GM21360 (cell line): ENCODE results near the gene TBC1D17.

Source experiments
- ATAC-seq: cut with Tn5 transposase; IDR thresholded peaks from one replicate; pipeline ENCODE4 v1.9.1; 2021; ENCODE audit warnings: mild to moderate bottlenecking, moderate library complexity; ENCODE audit not compliant: unreplicated experiment

Gene TBC1D17

DNA sequence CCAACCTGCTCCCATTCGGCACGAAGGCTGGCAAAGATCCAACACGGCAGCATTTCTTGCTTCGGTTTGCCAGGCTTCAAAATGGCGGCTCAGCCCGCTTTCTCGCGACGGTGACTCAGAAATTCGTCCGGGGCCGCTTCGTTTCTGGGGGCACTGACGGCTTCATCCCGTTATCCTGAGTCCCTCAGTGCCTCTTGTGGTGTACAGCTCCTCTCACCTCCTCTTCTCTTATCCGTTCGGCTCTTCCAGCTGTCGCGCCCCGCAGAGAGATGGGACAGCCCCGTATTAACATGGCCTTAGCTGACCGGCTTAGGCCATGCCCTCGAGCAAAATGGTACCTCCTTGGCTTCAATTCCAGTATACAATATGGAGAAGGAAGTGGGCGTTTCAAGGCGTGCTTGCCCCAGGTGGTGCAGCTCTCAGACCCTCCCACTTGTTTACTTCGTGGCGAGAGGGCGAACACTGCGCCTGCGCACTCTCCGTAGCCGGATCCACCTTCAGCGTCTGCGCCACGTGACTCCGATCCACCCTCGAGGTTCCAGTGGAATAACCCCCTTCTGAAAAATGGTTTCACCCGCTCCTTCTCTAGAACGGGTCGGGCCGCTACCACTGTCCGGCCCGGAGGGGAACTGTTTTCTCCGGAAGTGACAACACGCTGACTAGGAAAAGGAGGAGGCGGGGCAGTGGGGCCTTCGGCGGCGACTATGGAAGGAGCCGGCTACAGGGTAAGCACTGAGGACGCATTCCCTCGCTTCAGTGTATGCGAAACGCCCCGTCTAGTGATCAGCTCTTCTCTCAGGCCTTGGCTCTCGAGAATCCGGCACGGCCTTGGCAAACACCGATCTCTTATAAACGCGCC is at the start of gene TBC1D17, which contains the start of gene AKT1S1:
TBC1D17 (plus strand) TSS at position 683 of the 859 bp plus-strand sequence; CDS start at position 705, 22 bp downstream.
AKT1S1 (minus strand) TSS at position 336 of the 859 bp plus-strand sequence. CDS start 4,060 bp downstream, outside the sequence.
- ATAC-seq: peak; percentile 45

DNA sequence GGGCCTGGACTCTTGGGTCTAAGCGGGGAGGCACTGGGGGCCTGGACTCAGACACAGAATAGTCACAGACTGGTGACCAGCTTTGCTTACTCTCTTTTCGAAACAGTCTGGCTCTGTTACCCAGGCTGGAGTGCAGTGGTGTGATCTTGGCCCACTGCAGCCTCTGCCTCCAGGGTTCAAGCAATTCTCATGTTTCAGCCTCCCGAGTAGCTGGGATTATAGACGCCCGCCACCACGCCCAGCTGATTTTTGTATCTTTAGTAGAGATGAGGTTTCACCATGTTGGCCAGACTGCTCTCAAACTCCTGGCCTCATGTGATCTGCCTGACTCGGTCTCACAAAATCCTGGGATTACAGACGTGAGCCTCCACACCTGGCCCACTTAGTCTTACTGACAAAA is 48.3 kb upstream of the TBC1D17 start:
- ATAC-seq: no peak

DNA sequence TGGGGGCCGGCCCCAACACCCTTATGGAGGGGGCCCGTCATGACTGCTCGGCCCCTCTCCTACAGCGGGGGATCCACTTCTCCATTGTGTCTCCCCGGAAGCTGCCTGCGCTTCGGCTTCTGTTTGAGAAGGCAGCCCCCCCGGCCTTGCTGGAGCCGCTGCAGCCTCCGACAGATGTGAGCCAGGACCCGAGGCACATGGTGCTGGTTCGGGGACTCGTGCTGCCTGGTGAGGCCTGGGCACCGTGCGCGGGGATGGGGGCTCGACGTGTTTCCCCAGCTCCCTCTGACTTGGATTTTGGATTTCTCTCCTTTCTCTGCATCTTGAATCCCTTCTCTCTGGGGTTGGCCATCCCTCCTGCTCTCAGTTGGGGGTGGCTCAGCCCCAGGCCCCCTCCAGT is 47.8 kb upstream of the TBC1D17 start:
- ATAC-seq: no peak

DNA sequence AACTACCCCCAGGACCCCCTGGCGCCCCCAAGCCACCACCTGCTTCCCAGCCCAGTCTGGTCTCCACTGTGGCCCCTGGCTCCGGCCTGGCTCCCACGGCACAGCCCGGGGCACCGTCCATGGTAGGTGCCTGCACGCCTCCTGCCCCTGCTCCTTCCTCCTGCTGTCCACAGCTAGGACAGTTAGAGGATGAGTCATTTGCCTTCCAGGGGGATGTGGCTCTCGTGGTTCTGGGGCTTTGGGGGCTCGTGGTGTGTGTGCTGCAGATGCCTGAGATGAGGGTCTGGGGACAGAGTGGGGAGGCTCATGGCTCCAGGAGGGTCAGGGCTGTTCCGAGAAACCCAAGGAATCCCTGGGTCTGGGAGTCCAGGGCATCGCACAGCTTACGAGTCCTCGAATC is 46.7 kb upstream of the TBC1D17 start:
- no peak for ATAC-seq

DNA sequence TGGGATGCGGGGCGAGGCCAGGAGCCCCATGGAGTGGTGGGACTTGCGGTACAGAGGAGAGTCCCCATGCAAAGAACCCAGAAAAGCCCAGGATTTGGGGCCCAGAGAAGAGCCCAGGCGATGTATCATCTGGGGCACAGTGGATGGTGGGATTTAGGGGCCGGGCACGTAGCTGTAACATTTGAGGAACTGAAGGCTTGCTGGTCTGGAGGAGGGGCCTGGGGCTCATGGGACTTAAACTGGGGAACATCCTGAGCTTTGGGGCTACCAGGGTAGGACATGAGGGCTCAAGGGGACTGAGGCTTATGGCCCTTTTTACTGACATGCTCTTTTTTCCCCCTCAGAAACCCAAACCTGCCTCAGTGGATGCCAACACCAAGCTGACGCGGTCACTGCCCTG is 45.9 kb upstream of the TBC1D17 start:
- ATAC-seq: no peak

DNA sequence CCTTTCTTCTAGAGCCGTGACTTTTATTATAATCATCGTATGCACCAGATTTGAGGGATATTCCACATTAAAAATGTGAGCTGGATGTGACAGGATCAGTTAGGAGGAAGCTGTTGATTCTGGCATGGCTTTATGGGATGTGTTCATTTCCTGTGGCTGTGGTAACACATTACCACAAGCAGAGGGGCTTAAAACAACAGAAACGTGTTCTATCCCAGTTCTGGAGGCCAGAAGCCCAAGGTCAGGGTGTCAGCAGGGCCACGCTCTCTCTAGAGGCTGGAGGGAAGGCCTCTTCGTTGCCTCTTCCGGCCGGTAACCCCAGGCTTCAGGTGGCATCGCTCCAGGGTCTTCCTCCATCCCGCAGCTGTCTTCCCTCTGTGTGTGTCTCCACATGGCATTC is 44.9 kb upstream of the TBC1D17 start:
- no peak for ATAC-seq

DNA sequence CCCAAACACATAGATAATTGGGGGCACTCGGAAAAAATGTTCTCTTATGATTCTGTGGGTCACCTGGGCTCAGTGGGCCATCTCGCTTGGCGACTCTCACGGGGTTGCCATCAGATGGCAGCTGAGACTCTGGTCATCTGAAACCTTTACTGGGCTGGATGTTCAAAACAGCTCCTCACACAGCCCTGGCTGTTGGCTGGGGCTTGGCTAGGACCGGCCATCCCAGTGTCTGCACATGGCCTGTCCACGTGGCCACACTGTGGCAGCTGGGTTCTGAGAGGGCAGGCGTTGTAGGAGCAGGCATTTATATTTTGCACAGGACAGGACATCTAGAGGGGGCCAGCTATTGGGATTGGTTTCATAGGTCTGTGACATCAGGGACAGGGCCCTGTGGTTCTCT is 43.9 kb upstream of the TBC1D17 start:
- no peak for ATAC-seq

DNA sequence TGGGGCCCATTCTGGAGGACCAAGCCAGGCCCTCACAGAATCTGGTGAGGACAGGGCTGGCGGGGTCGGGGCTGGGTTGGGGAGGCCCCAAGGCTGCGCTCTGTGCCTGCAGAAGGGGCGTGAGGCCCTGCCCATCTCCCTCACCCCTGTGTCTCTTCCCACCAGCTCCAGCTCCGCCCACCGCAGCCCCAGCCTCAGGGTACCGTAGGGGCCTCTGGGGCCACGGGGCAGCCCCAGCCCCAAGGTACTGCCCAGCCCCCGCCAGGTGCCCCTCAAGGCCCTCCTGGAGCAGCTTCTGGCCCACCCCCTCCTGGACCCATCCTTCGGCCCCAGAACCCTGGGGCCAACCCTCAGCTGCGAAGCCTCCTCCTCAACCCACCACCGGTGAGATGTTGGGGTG is 41.9 kb upstream of the TBC1D17 start:
- no peak for ATAC-seq

DNA sequence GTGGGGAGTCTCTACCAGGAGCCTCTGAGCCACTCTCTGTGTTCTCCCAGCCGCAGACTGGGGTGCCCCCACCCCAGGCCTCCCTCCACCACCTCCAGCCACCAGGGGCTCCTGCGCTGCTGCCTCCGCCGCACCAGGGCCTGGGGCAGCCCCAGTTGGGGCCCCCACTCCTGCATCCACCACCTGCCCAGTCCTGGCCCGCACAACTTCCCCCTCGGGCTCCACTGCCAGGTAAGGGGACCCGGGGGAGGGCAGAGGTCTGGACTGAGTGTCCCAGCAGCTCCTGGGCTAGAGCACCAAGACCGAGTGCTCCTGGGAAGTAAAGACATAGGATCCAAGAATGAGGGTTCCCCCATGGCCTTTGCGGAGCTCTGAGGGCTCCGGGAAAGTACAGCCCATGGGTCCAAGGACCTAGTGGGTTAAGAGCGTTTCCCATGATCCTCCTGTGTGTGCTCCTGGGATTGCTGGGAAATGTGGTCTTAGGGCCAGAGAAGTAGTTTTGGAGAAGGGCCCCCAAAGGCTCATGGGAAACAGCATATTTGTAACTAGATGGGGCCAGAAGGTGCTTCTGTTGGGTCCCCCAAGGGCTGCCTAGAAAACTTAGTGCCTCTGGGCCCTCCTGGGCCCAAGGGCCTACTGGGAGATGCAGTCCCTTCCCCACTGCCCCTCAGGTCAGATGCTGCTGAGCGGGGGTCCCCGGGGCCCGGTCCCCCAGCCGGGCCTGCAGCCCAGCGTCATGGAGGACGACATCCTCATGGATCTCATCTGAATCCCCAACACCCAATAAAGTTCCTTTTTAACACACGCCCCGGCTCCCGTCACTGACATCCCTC is 41.1 kb upstream of the TBC1D17 start:
- no peak for ATAC-seq

DNA sequence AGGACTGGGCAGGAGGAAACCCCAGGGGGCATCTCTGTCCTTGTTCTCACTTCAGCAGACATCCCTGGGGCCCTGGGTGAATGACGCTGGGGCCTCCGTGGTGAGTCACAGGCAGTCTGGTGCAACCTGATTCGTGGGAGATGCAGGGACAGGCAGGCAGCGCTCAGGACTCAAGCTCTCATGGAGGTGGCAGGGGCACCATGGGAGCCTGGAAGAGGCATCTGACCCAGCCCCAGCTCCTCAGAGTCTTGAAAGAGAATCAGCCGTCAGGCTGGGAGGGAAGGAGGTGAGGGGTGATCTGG is 40.5 kb upstream of the TBC1D17 start:
- no peak for ATAC-seq

DNA sequence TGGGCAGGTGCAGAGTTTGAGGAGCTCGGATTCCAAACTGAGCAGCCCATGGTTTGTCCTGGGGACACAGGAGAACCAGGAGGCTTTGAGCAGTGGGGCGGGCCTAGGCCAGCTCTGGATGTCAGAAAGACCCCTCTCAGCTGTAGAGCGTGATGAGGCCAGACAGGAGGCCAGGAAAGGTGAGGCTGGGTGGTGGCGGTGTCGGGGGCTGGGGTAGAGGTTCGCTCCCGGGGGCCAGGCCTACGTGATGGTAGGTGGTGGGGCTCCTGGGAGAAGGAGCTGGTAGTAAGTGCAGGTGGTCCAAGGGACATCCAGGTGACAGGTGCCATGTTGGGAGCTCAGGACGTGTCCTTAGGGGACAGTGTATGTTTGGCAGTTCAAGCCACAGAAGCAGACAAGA is 40.1 kb upstream of the TBC1D17 start:
- no peak for ATAC-seq

DNA sequence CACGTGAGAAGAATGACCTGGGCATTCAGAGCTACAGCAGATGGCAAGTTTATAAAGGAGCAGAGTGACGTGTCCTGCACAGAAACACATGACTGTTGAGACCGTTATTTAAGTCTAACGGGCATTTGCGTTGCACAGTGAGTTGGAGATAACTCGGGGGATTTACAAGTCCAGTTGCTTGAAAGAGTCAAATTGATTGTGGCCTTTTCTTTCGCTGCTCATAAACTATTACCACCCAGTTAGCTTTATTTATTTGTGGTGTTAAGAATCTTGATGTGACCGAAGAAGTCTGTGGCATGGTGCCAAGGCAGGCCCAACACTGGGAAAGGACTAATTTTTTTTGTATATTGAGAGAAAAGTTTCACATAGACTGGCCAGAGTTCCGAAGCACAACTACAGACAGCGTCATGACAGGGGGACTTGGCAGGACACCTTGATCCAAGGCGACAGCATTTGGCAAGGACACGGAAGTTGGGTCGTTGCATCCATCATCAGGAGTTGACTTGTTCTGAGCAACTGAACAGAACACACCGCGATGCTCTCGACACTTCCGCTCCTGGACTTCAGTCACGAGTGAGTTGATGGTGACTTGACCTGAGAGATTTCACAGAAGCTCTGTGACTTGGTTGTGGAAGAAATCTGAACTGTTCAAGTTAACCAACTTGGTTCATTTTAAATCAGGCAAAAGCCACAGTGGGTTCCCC is 38.5 kb upstream of the TBC1D17 start:
- ATAC-seq: no peak

DNA sequence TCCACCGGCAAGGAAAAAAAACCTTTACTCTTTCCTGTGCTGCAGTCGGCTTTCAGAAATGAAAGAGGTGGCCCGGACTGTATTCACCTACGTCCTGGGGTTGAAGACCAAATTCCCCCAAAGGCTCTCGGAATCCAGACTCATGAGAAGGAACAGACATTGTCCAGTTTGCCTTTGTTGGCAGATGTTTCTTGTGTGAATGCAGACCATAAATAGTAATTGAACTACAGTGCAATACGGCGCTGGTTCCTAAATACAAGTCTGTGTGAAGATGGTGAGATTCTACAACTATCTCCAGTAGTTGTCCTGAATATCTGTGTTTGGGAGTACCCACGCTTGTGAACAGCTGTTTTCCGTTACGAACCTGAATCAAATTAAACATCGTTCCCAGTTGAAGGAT is 37.8 kb upstream of the TBC1D17 start:
- no peak for ATAC-seq

DNA sequence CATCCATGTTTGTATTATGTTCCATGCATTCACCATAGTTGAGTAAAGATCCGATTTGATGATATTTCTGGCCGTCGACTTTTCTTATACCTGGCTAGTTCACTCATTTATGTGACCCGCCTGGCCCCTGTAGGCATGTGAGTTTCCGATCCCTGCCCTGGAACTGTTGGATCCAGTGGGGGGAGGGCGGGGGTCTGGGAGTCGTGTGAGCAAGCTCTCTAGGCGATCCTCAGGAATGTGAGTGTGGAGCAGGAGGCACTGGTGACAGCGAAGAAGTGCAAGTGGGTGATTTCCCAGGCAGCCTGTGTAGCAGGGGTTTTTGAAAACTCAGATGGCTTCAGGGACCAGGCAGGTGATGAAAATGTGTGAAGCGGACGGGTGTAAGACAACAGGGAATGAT is 37.2 kb upstream of the TBC1D17 start:
- no peak for ATAC-seq

DNA sequence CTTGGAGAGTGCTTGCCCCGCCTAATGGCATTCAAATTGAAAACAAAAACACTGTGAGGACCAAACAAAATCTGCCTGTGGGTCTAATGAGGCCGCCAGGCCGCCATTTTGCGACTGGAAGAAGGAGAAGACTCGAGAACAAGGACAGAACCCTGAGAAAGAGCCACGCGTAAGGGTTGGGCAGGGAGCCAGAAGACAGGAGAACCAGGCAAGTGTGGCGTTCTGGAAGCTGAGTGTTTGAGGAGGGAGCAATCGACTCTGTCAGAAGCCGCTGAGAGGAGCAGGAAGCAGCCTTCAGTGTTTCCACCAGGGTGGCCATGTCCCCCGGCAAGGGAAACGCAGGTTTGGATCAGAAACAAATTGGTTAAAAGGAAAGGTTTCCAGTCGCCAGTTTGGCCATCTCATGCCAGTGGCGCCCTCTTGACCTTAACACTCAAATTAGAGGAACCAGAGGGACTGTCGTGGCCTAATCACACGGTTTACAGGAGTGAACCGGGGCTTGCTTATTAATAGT is 36.7 kb upstream of the TBC1D17 start:
- ATAC-seq: no peak

DNA sequence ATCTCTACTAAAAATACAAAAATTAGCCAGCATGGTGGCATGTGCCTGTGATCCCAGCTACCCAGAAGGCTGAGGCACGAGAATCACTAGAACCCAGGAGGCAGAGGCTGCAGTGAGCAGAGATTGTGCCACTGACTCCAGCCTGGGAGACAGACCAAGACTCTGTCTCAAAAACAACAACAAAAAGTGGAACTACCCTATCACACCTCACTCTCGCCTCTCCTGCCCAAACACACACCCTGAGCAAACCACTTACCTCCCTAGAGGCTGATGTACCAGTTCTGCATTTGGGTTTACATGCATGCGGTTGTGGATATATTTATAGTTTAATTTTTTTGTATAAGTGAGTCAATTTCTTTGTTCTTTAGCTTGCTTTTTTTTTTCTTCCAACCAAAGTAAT is 34.2 kb upstream of the TBC1D17 start:
- no peak for ATAC-seq

DNA sequence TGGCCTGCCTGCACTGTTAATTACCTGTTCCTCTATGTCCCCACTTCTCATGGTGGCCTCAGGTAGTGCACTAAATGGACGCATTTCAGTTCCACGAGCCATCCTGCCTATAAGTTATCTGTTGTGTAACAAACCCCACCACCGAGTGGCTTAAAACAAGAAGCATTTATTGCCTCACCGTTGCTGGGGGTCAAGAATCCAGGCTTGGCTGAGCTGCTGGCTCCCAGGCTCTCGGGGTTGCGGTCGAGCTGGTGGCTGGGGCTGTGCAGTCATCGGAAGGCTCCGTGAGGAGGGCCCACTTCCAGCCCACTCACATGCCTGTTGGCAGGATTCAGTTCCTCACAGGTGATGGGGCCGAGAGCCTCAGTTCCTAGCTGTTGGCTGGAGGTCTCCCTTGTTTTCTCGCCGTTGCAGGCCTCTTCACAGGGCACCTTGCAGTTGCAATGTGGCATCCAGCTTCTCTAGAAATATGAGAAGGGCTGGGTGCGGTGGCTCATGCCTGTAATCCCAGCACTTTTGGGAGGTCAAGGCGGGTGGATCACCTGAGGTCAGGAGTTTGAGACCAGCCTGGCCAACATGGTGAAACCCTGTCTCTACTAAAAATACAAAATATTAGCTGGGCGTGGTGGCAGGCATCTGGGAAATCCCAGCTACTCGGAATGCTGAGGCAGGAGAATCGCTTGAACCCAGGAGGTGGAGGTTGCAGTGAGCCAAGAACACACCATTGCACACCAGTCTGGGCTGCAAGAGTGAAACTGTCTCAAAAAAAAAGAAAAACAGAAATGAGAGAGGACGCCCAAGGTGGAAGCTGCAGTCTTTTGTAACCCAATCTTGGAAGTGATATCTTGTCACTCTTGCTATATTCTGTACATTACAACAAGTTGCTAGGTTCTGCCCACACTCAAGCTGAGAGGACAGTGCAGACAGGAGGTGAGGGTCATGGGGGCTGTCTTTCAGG is 33.1 kb upstream of the TBC1D17 start:
- ATAC-seq: no peak

DNA sequence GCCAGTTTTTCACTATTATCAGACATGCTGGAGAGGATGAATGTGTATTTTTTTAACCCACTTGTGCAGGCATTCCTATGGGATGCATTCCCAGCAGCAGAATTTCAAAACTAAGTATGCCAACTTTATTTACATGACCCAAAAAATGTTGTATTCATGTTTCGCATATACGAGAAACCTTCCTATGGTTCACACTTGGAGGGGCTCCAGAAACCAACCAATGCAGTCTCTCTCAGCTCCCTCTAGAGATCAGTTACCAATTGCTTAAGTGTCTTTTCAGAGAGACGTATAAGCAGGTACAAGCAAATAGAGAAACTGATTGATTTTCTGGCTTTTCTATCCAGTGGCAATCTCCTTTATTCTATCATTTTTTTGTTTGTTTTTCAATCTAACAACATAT is 32.1 kb upstream of the TBC1D17 start:
- no peak for ATAC-seq

DNA sequence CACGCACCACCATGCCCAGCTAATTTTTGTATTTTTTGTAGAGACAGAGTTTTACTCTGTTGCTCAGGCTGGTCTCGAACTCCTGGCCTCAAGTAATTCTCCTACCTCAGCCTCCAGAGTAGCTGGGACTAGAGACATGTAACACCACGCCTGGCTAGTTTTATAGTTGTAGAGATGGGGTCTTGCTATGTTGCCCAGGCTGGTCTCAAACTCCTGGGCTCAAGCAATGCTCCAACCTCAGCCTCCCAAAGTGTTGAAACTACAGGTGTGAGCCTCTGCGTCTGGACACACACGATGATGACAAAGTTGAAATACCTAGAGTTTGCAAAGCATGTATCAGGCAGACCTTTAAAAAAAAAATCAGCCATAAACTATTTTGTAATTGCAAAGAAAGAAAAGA is 31.1 kb upstream of the TBC1D17 start:
- ATAC-seq: no peak
